H1 (cell line): ENCODE data around the gene LDLRAD3. TPM values are rescaled to one million over a fixed set of nuclear protein-coding genes. Genes with fewer than 3 reads are reported as not detected.

Experiments used
- CTCF ChIA-PET: fragments of 300-600 bp; sonication (Branson Sonifier 250); formaldehyde crosslinking; loops from one replicate; lab custom pipeline; 2021; ENCODE audit not compliant: partially characterized antibody; lab: Charles Lee
- POLR2A ChIA-PET: fragments of 300-600 bp; sonication (Branson Sonifier 250); formaldehyde crosslinking; loops from one replicate; lab custom pipeline; 2021; ENCODE audit warnings: inconsistent platforms; ENCODE audit not compliant: partially characterized antibody; lab: Charles Lee
- DNase-seq, 2 experiments: peaks; one replicate each; pipeline versions ENCODE4 v3.0.0 to v3.0.0-alpha.2; 2010 to 2022; ENCODE audit warnings: low spot score in 2 of 2, low read depth in 1 of 2, mixed read lengths in 1 of 2
- FAIRE-seq: peaks from 2 replicates; lab custom pipeline; 2011; peaks lifted over from hg19 to GRCh38; lab: Jason Lieb, UNC
- H2AFZ ChIP-seq: 2 replicates; pipeline ENCODE4 v1.8.1; 2012; ENCODE audit warnings: low read length, inconsistent platforms
- H2AK5ac ChIP-seq: 2 replicates; pipeline ENCODE4 v1.6.1; 2013; ENCODE audit warnings: low read depth, low read length
- H2BK120ac ChIP-seq: replicated peaks from 2 replicates; pipeline ENCODE3; 2013; ENCODE audit warnings: low read depth, low read length, inconsistent platforms
- H2BK12ac ChIP-seq: 2 replicates; pipeline ENCODE4 v1.6.1; 2013; ENCODE audit warnings: low read depth, low read length
- H2BK15ac ChIP-seq: 2 replicates; pipeline ENCODE4 v1.6.1; 2013; ENCODE audit warnings: low read length
- H2BK20ac ChIP-seq: 2 replicates; pipeline ENCODE4 v1.6.1; 2013; ENCODE audit warnings: low read length
- H2BK5ac ChIP-seq: 2 replicates; pipeline ENCODE4 v1.6.1; 2013; ENCODE audit warnings: low read depth, low read length
- H3K14ac ChIP-seq: 2 replicates; pipeline ENCODE4 v1.6.1; 2013; ENCODE audit warnings: inconsistent platforms; ENCODE audit not compliant: insufficient read length
- H3K18ac ChIP-seq: 2 replicates; pipeline ENCODE4 v1.6.1; 2013; ENCODE audit warnings: low read length; ENCODE audit errors: extremely low read depth
- H3K23ac ChIP-seq: 2 replicates; pipeline ENCODE4 v1.6.1; 2013; ENCODE audit warnings: inconsistent platforms; ENCODE audit not compliant: insufficient read length
- H3K23me2 ChIP-seq: 2 replicates; pipeline ENCODE4 v1.6.1; 2013; ENCODE audit warnings: low read depth, low read length
- H3K27ac ChIP-seq: 2 replicates; pipeline ENCODE4 v1.6.1; 2011; ENCODE audit warnings: low read depth, low read length, inconsistent platforms
- H3K27me3 ChIP-seq, 4 experiments: replicated peaks in 1 of 4; 1 replicate in 1 of 4; 2 replicates in 3 of 4; pipeline versions ENCODE4 v1.6.1 to v1.8.1; 2011 to 2013; ENCODE audit warnings: low read length in 3 of 4, mild to moderate bottlenecking in 3 of 4, inconsistent platforms in 2 of 4, mixed read lengths in 2 of 4, moderate library complexity in 1 of 4; ENCODE audit not compliant: control insufficient read depth in 3 of 4, insufficient read depth in 3 of 4; ENCODE audit errors: extremely low read depth in 1 of 4
- H3K36me3 ChIP-seq, 4 experiments: 2 replicates each; pipeline versions ENCODE4 v1.6.1 to v1.8.1; 2011 to 2013; ENCODE audit warnings: mild to moderate bottlenecking in 4 of 4, low read length in 3 of 4, moderate library complexity in 2 of 4, control low read depth in 1 of 4, inconsistent platforms in 1 of 4; ENCODE audit not compliant: insufficient read depth in 4 of 4, control insufficient read depth in 2 of 4
- H3K4ac ChIP-seq: replicated peaks from 2 replicates; pipeline ENCODE3; 2013; ENCODE audit warnings: low read length, low read depth, mixed read lengths, inconsistent platforms; ENCODE audit not compliant: insufficient read length
- H3K4me1 ChIP-seq, 4 experiments: replicated peaks in 1 of 4; 1 replicate in 1 of 4; 2 replicates in 3 of 4; pipeline versions ENCODE4 v1.6.1 to v1.8.1; 2011 to 2013; ENCODE audit warnings: low read length in 3 of 4, inconsistent platforms in 2 of 4, mixed read lengths in 1 of 4; ENCODE audit not compliant: insufficient read depth in 4 of 4, control insufficient read depth in 3 of 4
- H3K4me2 ChIP-seq, 2 experiments: 2 replicates each; pipeline versions ENCODE4 v1.6.1 to v1.8.1; 2011 to 2013; ENCODE audit warnings: low read depth in 2 of 2, low read length in 2 of 2, control low read depth in 1 of 2, inconsistent platforms in 1 of 2, mild to moderate bottlenecking in 1 of 2; ENCODE audit not compliant: insufficient read depth in 1 of 2
- H3K4me3 ChIP-seq, 4 experiments: fragments of 200-600, 300-600 bp in 1 of 4; sonication (generic), shearing (Covaris generic), sonication (Bioruptor Twin) in 1 of 4; 2 replicates each; pipeline versions ENCODE4 v1.5.1 to v1.8.1; 2011 to 2016; ENCODE audit warnings: low read length in 4 of 4, low read depth in 3 of 4, control low read depth in 2 of 4, inconsistent platforms in 2 of 4, mild to moderate bottlenecking in 2 of 4, mixed read lengths in 1 of 4, moderate library complexity in 1 of 4; ENCODE audit not compliant: insufficient read depth in 2 of 4; ENCODE audit errors: extremely low read depth in 1 of 4
- H3K56ac ChIP-seq: replicated peaks from 2 replicates; pipeline ENCODE3; 2013; ENCODE audit warnings: low read depth, mild to moderate bottlenecking, mixed read lengths, low read length, inconsistent platforms; ENCODE audit not compliant: insufficient read length
- H3K79me1 ChIP-seq: 2 replicates; pipeline ENCODE4 v1.6.1; 2013; ENCODE audit warnings: low read depth, low read length, control low read depth
- H3K79me2 ChIP-seq, 2 experiments: 2 replicates each; pipeline versions ENCODE4 v1.6.1 to v1.8.1; 2012 to 2013; ENCODE audit warnings: low read length in 2 of 2, mild to moderate bottlenecking in 2 of 2, inconsistent platforms in 1 of 2; ENCODE audit not compliant: insufficient read depth in 2 of 2, control insufficient read depth in 1 of 2
- H3K9ac ChIP-seq, 4 experiments: replicated peaks in 1 of 4; 1 replicate in 1 of 4; 2 replicates in 3 of 4; pipeline versions ENCODE4 v1.6.1 to v1.8.1; 2011 to 2013; ENCODE audit warnings: low read depth in 3 of 4, low read length in 3 of 4, control low read depth in 2 of 4, mild to moderate bottlenecking in 2 of 4, moderate library complexity in 2 of 4, inconsistent platforms in 1 of 4; ENCODE audit errors: extremely low read depth in 1 of 4
- H3K9me3 ChIP-seq, 2 experiments: 2 replicates each; pipeline versions ENCODE4 v1.6.1 to v1.8.1; 2012 to 2013; ENCODE audit warnings: mild to moderate bottlenecking in 2 of 2, moderate library complexity in 2 of 2, control low read depth in 1 of 2, inconsistent platforms in 1 of 2, low read depth in 1 of 2, low read length in 1 of 2, mixed read lengths in 1 of 2; ENCODE audit not compliant: insufficient read depth in 2 of 2
- H4K20me1 ChIP-seq, 2 experiments: replicated peaks in 1 of 2; 2 replicates each; pipeline versions ENCODE3 to v1.8.1; 2011 to 2013; ENCODE audit warnings: inconsistent platforms in 2 of 2, low read length in 2 of 2, mild to moderate bottlenecking in 1 of 2; ENCODE audit not compliant: insufficient read depth in 2 of 2, control insufficient read depth in 1 of 2
- H4K5ac ChIP-seq: 2 replicates; pipeline ENCODE4 v1.6.1; 2013; ENCODE audit warnings: low read length, low read depth, mixed read lengths, inconsistent platforms; ENCODE audit not compliant: insufficient read length
- H4K8ac ChIP-seq: 2 replicates; pipeline ENCODE4 v1.8.0; 2013; ENCODE audit warnings: mild to moderate bottlenecking, moderate library complexity, low read length, inconsistent platforms; ENCODE audit not compliant: insufficient read depth; ENCODE audit errors: extremely low read depth
- H4K91ac ChIP-seq: replicated peaks from 2 replicates; pipeline ENCODE3; 2013; ENCODE audit warnings: low read length, mixed read lengths, inconsistent platforms; ENCODE audit not compliant: insufficient read length
- CBX5 ChIP-seq: fragments of 300-800, 300-1000 bp; sonication (generic); IDR thresholded peaks from 2 replicates; pipeline ENCODE4 v1.7.1; 2016; ENCODE audit warnings: antibody characterized with exemption, low read length, low read depth
- CHD2 ChIP-seq: IDR thresholded peaks from 2 replicates; pipeline ENCODE4 v1.6.1; 2012; ENCODE audit warnings: low read length, improper control_type of control experiment
- POLR2AphosphoS5 ChIP-seq: IDR thresholded peaks from 2 replicates; pipeline ENCODE4 v1.6.1; 2011; ENCODE audit warnings: low read depth, low read length
- TBP ChIP-seq: IDR thresholded peaks from 2 replicates; pipeline ENCODE4 v1.6.1; 2011; ENCODE audit warnings: low read depth, low read length, improper control_type of control experiment
- WGBS, 2 experiments: shearing (Covaris generic) in 1 of 2; methylation state at CpG; one replicate each; pipeline versions ENCODE4 v1.1.6 to v1.1.7; 2013 to 2015; ENCODE audit warnings: low lambda C conversion rate in 2 of 2, mixed read lengths in 2 of 2, inconsistent platforms in 1 of 2, low coverage in 1 of 2, missing lambda C conversion rate in 1 of 2; ENCODE audit not compliant: insufficient replicate concordance in 2 of 2, insufficient coverage in 1 of 2, insufficient read length in 1 of 2; ENCODE audit errors: extremely low coverage in 1 of 2, missing lambda C conversion rate in 1 of 2; 5-methylcytosine and 5-hydroxymethylcytosine counted together
- polyA plus RNA-seq, 7 experiments: library from polyadenylated mRNA; depleted of rRNA in 3 of 7; stranded (reverse) in 5 of 7; unstranded in 2 of 7; fragments of >200 nt in 5 of 7; fragments of 200-250 nt in 2 of 7; gene quantifications; 1 replicate in 5 of 7; 2 replicates in 1 of 7; 4 replicates in 1 of 7; pipeline versions ENCODE4 v1.2.1 to v1.2.3, GENCODE V29; 2011 to 2013; ENCODE audit warnings: missing spikeins in 2 of 7, mixed read lengths in 2 of 7
- total RNA-seq: library from RNA; stranded (reverse); fragmentation: NEBNext Ultra II Directional; extraction: Animal tissue kit (Norgen Biotek cat#: 25700); gene quantifications from 2 replicates; pipeline ENCODE4 v1.2.1, GENCODE V29; 2021

Gene LDLRAD3
- total and polyA plus RNA-seq, 2 of the 8 experiments (the other 6 are each of a cell fraction or from before 2014, with no cell fraction given) = 18.6 to 22.8 TPM

DNA sequence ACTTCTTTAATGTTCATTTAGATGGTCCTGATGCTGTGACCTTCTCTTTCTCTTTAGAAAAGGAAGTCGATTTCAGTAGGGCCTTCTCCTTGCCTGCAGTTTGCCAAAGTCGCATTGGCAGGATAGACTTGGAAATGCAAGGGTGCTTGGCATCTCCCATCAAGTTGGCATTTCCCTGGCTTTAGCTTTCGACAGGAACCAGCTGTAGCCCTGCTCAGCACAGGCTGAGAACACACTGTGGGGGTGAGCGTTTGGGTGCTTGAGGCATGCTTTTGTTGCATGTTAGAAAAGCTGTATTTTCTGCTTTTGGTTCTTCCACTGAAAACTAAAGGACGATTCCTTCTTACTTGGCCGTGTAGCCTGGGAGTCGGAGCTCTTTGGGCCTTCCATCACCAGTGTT, 37.7 kb downstream of the LDLRAD3 start:
- CTCF ChIA-PET = interaction anchor here (0.6 to 1.7 kb wide), 6 partner anchors 43 to 159 kb away, joined by 3 to 4 read pairs (median 3); no protein-coding TSS in a partner anchor
- no peak for FAIRE-seq
- H3K18ac ChIP-seq = peak overlapping the region; percentile 13; the same call in 1 of the 2 replicates
- H2BK5ac ChIP-seq = no peak overlapping the region; the same call in 1 of the 2 replicates
- POLR2A ChIA-PET = no interaction called here
- no peak overlapping the region for H2BK15ac ChIP-seq
- H3K27me3 ChIP-seq = no peaks in the 10 kb centered on the region
- H2BK12ac ChIP-seq = no peak overlapping the region
- TF ChIP-seq POLR2AphosphoS5 = no peak
- no peak for TF ChIP-seq CHD2
- no peak for TF ChIP-seq CBX5
- no peak for TF ChIP-seq TBP
- TF ChIP-seq, all 59 proteins: peak for 0
- no peak overlapping the region for H2BK120ac ChIP-seq
- H3K23me2 ChIP-seq = no peaks in the 10 kb centered on the region
- H2BK20ac ChIP-seq = peak overlapping the region; percentile 56; the same call in 1 of the 2 replicates
- H3K4me1 ChIP-seq = peaks cover 8 to 26% (median 16%) of the 10 kb centered on the region in 4 experiments
- no peak overlapping the region for H3K4ac ChIP-seq
- H4K91ac ChIP-seq = no peak overlapping the region
- H3K23ac ChIP-seq = no peak overlapping the region
- H4K20me1 ChIP-seq = peaks cover 0 to 6% of the 10 kb centered on the region in 2 experiments
- no peak overlapping the region for H3K4me3 ChIP-seq
- no peak overlapping the region for H3K27ac ChIP-seq
- DNase-seq = no peak
- H3K79me1 ChIP-seq = peaks cover 15% of the 10 kb centered on the region
- H3K79me2 ChIP-seq = peaks cover 9 to 87% of the 10 kb centered on the region in 2 experiments; a peak in 3 of 4 replicates
- WGBS, 2 experiments = 82% methylated on average over 7 of the region's 7 CpGs; no CpG with 5 or more reads in 1 of the 2 experiments
- H2AK5ac ChIP-seq = peak overlapping the region; percentile 78; the same call in 1 of the 2 replicates
- H3K36me3 ChIP-seq = no peaks in the 10 kb centered on the region
- no peak overlapping the region for H3K14ac ChIP-seq
- no peak overlapping the region for H2AFZ ChIP-seq
- H3K56ac ChIP-seq = no peak overlapping the region
- H4K8ac ChIP-seq = no peak overlapping the region
- H3K9ac ChIP-seq = peak overlapping the region in 1 of 4 experiments; percentile 4; a peak in 1 of 7 replicates
- H3K4me2 ChIP-seq = peak overlapping the region; percentile 13 to 15; a peak in 2 of 4 replicates
- H3K9me3 ChIP-seq = peaks cover 6% of the 10 kb centered on the region in 2 experiments; a peak in 2 of 4 replicates
- no peak overlapping the region for H4K5ac ChIP-seq
